HG03025 (cell line): ENCODE measurements around the gene GLYAT.

Source experiments
- ATAC-seq: cut with Tn5 transposase; IDR thresholded peaks from one replicate; pipeline ENCODE4 v1.9.1; 2021; ENCODE audit warnings: mild to moderate bottlenecking, moderate library complexity; ENCODE audit not compliant: unreplicated experiment, low FRiP score

GLYAT gene, protein sequence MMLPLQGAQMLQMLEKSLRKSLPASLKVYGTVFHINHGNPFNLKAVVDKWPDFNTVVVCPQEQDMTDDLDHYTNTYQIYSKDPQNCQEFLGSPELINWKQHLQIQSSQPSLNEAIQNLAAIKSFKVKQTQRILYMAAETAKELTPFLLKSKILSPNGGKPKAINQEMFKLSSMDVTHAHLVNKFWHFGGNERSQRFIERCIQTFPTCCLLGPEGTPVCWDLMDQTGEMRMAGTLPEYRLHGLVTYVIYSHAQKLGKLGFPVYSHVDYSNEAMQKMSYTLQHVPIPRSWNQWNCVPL

DNA sequence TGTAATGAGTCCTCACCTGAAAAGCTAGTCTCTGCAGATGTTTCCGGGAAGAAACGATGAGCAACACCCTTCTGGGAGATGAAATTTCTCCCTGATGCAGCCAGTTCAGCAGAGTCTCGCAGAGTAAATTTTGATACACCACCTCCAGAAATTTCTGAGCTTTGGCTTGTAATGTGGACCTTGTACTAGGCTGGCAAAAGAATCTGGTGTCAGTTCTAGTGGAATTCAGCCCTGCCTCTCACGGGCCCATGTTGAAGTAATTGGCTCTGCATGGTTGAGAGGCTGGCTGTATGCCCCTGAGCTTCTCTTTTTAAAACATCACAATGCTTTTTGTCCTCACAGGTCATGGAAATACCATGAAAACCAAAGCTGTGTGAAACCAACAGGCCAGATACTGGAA is at the start of gene GLYAT:
Gene GLYAT, minus strand, starts transcription at position 125 of the 400 bp plus-strand sequence. CDS start 7,447 bp downstream, outside the sequence.
- no peak for ATAC-seq

DNA sequence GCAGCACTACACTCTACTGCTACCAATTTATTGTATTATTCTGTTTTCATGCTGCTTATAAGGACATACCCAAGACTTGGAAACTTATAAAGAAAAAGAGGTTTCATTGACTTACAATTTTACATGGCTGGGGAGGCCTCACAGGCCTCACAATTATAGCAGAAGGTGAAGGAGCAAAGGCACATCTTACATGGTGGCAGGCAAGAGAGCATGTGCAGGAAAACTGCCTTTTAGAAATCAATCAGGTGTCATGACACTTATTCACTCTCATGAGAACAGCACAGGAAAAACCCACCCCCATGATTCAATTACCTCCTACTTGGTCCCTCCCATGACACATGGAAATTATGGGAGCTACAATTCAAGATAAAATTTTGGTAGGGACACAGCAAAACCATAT is 49.6 kb upstream of the GLYAT start:
- no peak for ATAC-seq

DNA sequence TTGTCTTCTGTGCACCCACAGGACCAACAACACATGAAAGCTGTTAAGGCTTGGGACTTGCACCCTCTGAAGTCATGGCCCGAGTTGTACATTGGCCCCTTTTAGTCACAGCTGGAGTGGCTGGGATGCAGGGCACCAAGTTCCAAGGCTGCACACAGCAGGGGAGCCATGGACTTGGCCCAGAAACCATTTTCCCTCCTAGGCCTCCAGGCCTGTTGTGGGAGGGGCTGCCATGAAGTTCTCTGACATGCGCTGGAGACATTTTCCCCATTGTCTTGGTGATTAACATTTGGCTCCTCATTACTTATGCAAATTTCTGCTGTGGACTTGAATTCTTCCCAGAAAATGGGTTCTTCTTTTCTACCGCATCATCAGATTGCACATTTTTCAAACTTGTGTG is 48.8 kb upstream of the GLYAT start:
- no peak for ATAC-seq

DNA sequence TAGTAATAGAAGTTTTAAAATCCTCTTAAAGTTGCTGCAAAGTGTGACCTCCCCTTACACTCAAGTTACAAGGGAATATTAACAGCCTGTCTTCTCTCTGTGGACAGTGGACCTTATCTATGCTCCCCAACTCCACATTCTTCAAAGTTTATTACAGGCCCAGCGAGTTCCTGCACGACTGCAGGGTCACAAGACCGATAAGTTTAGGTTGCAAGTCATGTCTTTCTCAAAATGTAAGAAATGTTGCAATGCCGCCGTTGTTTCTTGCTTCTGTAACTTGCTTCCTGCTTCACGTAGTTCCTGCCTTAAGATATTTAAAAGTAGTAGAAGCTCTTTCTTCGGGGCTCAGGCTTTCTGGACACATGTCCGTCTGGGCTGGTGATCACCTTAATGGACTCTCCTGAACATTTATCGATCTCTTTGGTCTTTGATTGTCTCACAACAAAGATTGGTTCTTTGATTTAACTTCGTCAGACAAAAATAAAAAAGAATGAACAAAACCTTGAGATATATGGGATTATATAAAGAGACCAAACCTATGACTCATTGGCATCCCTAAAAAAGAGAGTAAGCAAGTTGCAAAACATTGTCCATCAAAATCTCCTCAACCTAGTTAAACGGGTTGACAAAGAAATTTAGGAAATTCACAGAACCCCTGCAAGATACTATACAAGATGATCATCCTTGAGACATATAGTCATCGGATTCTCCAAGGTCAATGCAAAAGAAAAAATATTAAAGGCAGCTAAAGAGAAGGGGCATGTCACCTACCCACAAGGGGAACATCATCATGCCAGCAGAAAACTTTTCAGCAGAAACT is 45.4 kb upstream of the GLYAT start:
- no peak for ATAC-seq

DNA sequence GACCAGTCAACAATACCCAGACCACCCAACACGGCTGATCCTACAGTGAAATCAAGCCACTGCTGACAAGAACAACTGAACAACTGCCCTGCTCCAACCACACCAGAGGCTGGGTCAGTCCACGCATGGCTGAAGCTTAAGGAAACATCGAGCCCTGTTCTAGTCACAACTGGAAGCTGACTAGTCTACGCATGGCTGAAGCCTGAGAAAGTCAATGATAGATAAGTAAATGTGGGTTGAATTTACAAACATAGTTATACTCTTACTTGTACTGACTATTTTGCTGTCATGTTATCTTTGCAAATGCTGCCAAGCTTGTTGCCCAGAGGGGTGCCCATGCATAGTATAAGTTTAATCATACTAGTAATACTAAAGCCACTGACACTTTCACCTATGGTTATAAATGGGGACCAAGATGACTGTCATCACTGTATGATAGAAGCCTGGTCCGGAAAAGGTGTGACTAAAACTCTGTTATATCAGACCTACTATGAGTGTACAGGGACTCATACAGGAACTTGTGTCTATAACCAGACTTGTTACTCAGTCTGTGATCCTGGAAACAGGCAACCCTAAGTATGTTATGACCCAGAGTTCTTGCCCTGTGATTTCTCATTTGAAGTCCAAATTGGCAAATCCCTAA is 43.4 kb upstream of the GLYAT start:
- no peak for ATAC-seq

DNA sequence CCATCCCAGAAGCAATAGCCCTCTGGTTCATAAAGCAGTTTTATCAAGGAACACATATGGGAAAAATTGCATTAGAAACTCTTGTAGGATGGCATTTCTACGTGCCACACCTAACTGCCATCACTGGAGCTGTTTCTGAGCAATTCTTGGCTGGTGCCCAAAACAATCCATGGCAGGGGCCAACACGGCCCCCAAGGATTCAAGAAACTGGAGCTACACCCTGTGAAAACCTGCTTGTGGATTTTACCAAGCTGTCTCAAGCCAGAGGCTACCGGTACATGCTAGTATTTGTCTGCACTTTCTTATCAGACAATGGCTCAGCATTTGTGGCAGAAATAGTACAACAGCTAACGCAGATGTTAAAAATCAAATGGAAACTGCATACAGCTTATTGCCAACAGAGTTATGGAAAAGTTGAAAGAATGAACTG is 42.4 kb upstream of the GLYAT start:
- ATAC-seq = no peak

DNA sequence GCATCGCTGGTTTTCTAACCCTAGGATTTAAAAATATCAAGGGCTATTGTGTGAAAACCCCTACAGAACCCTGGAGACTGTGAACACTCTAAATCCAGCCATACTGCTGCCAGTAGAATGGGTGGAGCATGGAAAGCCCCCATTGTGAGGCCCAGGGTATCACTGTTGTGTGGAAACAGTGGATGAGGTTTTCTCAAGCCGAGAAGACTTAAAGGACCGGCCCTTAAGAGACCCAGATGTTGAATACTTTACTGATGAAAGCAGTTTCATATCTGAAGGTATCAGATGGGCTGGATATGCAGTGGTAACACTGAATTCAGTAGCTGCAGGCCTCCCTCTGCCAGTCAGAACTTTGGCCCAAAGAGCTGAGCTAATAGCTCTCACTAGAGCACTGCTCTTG is 41.6 kb upstream of the GLYAT start:
- ATAC-seq = no peak

DNA sequence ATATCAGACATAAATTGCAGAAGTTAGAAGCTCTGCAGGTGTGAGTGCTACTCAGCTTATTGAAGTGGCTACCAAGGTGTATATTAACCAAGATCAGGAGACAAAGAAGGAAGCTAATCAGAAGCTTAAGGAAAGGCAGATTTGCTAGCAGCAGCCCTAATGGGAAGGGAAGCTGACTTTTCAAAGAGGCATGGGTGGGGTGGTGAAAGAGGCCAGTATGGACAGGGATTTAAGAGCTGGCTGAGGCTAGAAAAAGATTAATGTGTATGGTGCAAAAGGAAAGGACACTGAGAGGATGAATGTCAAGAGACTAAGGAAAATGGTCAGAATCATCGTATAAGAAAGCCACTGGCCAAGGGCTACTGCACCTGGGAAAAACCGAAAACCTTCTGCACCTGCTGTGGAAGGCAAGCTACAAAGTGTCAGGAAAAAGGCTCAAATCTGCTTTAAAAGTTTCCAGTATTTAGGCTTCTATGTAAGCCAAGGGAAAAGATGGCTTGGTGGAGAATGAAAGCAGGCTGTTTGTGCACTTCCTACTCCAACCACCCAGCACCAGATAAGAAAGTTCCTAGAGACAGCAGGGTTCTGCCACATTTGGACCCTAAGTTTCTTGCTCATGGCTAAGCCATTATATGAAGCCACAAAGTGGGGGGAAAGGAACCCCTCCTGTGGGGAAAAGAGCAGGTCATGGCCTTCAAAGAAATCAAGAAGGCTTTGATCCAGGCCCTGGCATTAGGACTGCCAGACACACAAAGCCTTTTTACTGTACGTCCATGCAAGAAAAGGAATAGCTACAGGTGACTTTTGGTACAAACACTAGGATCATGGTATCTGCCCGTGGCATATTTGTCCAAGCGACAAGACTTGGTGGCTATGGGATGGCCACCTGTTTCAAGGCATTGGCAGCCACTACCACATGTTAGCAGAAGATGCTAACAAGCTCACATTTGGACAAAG is 40.9 kb upstream of the GLYAT start:
- ATAC-seq = no peak

DNA sequence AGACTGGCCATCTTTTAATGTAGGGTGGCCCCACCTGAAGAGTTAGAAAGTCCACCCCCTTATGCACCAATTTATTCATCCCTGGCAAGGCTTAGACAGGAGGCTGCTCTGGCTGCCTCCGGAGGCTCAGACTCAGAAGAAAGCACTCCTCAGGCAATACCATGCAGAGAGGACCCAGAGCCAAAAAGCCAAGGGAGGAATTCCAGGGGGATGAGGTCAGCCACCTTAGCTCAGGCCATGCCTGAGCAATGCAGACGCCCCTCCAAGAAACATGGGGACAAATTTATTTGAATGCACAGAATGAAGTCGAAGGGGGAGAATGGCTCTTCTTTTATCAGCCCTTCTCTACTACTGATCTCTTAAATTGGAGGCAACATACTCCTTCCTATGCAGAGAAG is 39.7 kb upstream of the GLYAT start:
- ATAC-seq = no peak

DNA sequence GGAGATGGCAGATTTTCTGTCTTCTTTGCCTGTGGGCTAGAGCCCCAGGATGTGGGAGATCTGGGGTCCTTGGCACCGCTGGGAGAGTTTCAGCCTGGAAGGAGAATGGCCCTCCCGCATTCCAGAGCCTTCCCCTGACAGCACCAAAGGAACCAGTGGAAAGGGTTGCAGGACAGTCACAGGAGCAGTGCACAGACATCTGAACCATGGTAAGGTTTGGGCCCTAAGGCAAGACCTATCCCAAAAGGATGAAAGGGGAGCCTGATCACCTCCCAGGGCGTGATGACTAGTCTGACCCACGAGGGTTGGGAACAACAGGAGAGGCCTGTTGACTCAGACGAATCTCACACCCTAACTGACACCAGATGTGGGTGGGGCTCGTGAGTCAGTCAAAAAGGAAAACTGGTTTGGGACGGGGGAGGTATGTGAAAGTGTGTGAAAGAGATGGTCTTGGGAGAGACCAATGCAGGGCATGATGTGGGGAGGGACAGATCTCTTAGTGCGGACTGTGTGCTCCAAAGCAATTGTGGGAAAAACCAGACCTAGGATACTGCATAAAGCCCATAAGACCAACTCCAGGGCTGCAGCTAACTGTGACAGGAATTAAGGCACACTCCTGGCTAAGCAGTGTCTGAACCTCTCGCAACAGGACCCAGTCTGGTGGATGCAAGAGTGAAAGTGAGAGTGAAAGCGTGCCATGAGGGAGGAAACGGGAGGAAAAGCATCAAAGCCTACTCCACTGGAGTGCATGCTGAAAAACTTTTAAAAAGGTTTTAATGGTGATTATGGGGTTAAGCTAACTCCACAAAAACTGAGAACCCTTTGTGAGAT is 39.1 kb upstream of the GLYAT start:
- no peak for ATAC-seq

DNA sequence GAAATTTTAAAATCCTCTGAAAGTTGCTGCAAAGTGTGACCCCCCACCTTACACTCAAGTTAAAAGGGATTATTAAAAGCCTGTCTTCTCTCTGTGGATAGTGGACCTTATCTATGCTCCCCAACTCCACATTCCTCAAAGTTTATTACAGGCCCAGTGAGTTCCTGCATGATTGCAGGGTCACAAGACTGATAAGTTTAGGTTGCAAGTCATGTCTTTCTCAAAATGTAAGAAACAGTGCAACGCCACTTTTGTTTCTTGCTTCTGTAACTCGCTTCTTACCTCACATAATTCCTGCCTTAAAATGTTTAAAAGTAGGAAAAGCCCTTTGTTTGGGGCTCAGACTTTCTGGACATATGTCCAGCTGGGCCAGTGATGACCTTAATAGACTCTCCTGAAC is 38.4 kb upstream of the GLYAT start:
- no peak for ATAC-seq

DNA sequence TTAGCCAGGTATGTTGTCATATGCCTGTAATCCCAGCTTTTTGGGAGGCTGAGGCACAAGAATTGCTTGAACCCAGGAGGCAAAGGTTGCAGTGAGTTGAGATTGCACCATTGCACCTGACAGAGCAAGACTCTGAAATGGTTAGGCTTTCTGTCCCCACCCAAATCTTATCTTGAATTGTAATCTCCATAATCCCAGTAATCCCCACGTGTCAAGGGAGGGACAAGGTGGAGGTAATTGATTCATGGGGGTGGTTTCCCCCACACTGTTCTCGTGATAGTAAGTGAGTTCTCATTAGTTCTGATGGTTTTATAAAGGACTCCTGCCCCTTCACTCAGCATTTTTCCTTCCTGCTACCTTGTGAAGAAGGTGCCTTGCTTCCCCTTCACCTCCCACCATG is 37.6 kb upstream of the GLYAT start:
- ATAC-seq = no peak

DNA sequence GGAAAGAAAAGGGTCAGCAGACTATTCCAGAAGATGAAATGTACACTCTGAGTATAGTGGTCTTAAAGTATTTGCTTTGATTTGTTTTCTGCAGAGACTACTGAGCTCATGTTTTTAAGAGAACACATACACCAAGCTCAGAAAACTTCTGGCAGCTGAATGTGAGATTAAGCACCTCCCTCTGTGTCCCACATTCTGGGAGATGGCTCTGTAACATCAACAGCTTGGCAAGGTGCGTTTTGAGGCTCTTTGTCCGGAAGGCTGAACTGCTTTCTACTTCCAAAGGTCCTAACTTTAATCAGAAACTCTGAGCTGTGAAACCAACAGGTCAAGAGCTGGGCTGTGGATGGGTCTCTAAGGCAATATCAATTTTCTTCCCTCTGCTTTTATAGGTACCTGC is 36.4 kb upstream of the GLYAT start:
- no peak for ATAC-seq

DNA sequence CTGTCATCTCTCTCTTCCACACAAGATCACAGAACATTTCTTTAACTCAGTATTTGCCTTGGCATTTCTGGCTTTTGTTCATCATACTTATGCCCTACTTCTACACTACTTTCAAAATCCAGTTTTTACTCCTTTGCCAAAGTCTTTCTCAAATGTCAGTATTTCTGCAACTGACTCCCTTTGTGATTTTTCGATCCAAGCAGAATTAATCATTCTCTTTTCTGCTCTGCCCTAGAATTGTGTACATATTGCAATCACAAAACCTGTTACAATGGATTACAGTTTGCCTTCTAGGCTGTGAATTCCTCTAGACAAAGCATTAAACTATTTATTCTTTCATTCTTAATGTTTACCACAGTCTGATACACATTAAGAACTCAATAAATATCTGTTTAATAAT is 33.3 kb upstream of the GLYAT start:
- no peak for ATAC-seq

DNA sequence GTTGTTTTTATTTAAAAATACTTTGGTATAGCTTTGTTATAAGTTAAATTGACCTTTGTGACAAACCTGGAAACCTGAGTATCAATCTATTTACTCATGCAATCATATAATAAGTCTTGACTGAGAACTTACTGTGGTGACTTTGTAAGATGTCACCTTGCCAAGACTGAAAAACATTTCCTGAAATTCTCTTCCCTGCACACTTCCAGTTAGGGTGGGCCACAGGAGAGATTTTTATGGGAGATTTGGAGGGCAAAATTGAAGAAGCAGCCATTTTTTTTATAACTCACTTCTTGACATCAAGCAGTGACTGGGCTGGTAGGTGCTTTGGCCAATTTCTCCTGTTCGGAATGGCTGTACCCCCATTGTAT is 31.4 kb upstream of the GLYAT start:
- ATAC-seq = no peak

DNA sequence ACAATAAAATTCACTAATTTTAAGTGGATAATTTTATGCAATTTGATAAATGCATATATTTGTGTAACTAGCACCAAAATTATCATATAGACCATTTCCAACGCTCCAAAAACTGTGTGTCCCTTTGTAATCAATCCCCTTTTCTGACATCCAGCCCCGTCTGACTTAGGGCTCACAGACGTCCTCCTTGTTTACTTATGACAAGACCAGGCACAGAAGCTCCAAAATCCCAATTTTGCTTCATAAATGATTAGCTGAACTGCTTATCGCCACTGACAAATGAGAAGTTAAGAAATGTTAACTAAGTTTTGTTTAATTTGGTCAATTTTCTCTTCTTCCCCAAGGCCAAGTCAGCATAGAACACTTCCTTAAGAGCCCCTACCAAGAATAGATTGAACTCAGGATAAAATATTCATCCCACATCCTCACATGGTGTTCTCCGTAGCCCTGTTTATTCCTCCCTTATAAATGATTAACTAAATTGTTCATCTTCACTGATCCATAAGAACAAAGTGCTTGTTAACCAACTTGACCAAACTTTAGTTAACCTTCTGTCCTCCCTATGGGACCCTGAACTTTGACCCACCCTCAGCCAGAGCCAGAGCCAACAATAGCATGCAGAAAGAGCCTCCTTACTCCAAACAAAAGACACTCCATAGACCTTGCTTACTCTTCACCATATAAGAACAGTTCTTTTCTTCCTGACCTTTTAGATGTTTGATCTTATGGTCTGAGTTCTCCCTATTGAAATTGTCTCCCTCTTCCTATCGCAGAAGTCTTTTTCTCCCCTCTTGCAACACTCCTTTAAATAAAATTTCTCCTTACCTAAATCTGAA is 30.8 kb upstream of the GLYAT start:
- ATAC-seq = no peak

DNA sequence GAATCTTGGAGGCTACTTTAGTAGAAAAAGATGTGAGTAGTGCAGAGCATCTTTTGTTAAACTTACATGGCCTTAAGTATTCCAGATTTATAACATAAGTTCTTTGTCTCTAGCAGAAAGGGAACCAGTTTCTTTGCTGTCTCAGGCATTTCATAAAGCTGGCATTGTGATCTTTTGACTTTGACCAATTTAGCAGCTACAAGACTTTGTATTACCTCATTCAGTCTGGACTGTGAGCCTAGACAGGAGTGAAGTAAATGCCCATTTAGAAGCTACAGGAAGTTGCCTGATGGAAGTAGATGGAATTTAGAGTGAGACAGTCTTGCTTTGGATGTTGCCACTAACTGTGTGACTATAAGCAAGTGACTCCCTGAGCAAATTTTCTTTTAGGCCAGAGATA is 25.7 kb upstream of the GLYAT start:
- ATAC-seq = no peak

DNA sequence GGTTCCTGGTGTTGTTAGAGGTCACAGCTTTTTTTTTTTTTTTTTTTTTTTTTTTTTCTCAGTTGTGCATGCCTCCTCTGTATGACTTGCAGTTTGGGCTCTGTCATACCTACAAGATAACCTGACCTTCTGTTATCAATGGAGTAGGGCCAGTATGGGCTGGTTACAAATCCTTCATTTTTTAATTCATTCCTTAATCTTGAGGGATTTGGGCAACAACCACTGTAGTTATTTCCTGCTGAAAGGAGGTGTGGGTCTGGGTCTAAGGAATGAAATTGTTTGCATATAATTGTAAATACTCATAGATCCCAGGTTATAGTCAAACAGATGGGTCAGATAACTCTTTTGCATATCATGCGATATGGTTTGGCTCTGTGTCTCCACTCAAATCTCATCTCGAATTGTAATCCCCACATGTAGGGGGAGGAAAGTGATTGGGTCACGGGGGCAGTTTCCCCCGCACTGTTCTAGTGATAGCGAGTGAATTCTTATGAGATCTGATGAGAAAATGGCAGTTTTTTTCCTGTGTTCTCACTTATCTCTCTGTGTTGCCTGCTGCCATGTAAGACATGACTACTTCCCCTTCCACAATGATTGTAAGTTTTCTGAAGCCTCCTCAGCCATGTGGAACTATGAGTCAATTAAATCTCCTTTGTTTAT is 14.1 kb upstream of the GLYAT start:
- no peak for ATAC-seq
